Right lobe of liver (tissue), 4 donors: ENCODE data around the gene GALNT5.

ENCODE experiments used
- CTCF ChIP-seq, 4 donors: fragments of 200-600 bp in 3 of 4; fragments of 450-650 bp in 1 of 4; IDR thresholded peaks; one replicate each; pipeline versions ENCODE4 v1.5.1 to v1.8.0; 2016 to 2022; ENCODE audit warnings: antibody characterized with exemption in 4 of 4, mild to moderate bottlenecking in 2 of 4
- POLR2A ChIP-seq: fragments of 450-650 bp; IDR thresholded peaks from one replicate; pipeline ENCODE4 v1.6.1; 2017; ENCODE audit warnings: antibody characterized with exemption, mild to moderate bottlenecking
- donor health status: DM: no; HTN: no; CAD: no.
- donor health status: DM: no; HTN: no; CAD: no.
- donor health status: DM: no; HTN: yes; CAD: no.

GRCh38 chr2:157233506-157233905, 24.0 kb upstream of the GALNT5 start:
- TF ChIP-seq CTCF (IDR thresholded peaks at IDR 0.05) (no peak), POLR2A (no peak)
